ENCODE measurements around the gene DARS2.

Gene DARS2

GRCh38 chr1:173886746-173887611 lies 62.5 kb downstream of the DARS2 start:
- Histone ChIP-seq H3K4me3 (no peak overlapping the region), H3K36me3 (replicated peaks) (peaks cover 8% of the 10 kb centered on the region; the same call in 1 of the 2 replicates), H3K4me1 (peaks cover 4% of the 10 kb centered on the region; the same call in 1 of the 2 replicates), H3K27me3 (ENCODE audit: low read depth) (no peaks in the 10 kb centered on the region), H3K9me3 (no peaks in the 10 kb centered on the region)
- DNase-seq (ENCODE audit: low spot score in 2 of 2) = no peak
- in situ Hi-C loops (cut with MboI; ENCODE audit: low sequenced_read_pairs) = no loop called here

- no peaks in the 10 kb centered on the region for H3K9me3 ChIP-seq
- H3K4me3 ChIP-seq = no peak overlapping the region
- DNase-seq (ENCODE audit: low spot score in 2 of 2) = no peak
- no peaks in the 10 kb centered on the region for H3K27me3 ChIP-seq (ENCODE audit: low read depth)
- H3K36me3 ChIP-seq (replicated peaks) = peaks cover 8% of the 10 kb centered on the region; the same call in 1 of the 2 replicates
- H3K4me1 ChIP-seq = peaks cover 4% of the 10 kb centered on the region; the same call in 1 of the 2 replicates
- in situ Hi-C loops (cut with MboI; ENCODE audit: low sequenced_read_pairs) = no loop called here
Observed at GRCh38 chr1:173887627-173888026, 63.2 kb downstream of the DARS2 start.

DNA sequence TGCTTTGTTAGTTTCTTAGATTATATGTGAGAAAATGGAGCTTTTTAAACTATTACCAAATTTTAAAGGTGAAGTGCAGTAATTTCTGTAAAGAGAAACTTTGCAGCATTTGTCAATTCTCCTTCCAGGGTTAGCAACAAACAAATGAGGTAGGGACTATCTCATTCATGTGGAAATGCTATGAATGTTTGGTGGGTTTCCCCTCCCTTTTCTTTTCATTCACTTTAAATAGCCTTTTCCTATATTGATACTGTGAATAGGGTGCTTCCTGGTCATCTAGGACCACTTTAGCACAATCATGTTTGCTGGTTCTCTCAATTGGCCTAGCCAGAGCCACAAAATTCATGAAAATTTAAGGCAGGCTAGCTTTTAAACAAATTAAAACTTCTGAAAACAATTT lies 64.3 kb downstream of the DARS2 start:
- H3K4me1 ChIP-seq = peaks cover 4% of the 10 kb centered on the region; the same call in 1 of the 2 replicates
- no peaks in the 10 kb centered on the region for H3K9me3 ChIP-seq
- in situ Hi-C loops (cut with MboI; ENCODE audit: low sequenced_read_pairs) = no loop called here
- H3K4me3 ChIP-seq = no peak overlapping the region
- peaks cover 8% of the 10 kb centered on the region; the same call in 1 of the 2 replicates for H3K36me3 ChIP-seq (replicated peaks)
- H3K27me3 ChIP-seq (ENCODE audit: low read depth) = no peaks in the 10 kb centered on the region
- no peak for DNase-seq (ENCODE audit: low spot score in 2 of 2)

GRCh38 chr1:173889885-173890284 lies 65.4 kb downstream of the DARS2 start:
- no peak overlapping the region for H3K4me3 ChIP-seq
- H3K4me1 ChIP-seq = peaks cover 4% of the 10 kb centered on the region; the same call in 1 of the 2 replicates
- H3K36me3 ChIP-seq (replicated peaks) = peaks cover 8% of the 10 kb centered on the region; the same call in 1 of the 2 replicates
- no peaks in the 10 kb centered on the region for H3K9me3 ChIP-seq
- in situ Hi-C loops (cut with MboI; ENCODE audit: low sequenced_read_pairs) = no loop called here
- DNase-seq (ENCODE audit: low spot score in 2 of 2) = no peak
- no peaks in the 10 kb centered on the region for H3K27me3 ChIP-seq (ENCODE audit: low read depth)

DNA sequence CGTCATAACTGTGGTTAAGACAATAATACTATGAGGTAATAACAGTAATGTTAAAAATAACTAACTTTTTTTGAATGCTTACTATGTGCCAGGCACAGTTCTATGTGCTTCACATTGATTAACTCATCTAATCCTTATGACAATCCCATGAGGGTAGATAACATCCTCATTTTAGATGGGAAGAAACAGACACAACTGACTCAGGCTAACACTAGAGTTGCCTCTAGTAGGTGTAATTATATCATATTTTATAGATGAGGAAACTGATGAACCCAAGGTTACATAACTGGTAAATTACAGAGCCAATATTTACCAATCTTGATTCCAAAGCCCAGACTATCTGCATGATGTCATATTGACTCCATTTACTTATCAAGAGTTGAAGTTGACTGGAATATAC lies 69.1 kb downstream of the DARS2 start:
- peaks cover 4% of the 10 kb centered on the region; the same call in 1 of the 2 replicates for H3K4me1 ChIP-seq
- no peak overlapping the region for H3K4me3 ChIP-seq
- DNase-seq (ENCODE audit: low spot score in 2 of 2) = no peak
- H3K36me3 ChIP-seq (replicated peaks) = no peaks in the 10 kb centered on the region
- no peaks in the 10 kb centered on the region for H3K9me3 ChIP-seq
- in situ Hi-C loops (cut with MboI; ENCODE audit: low sequenced_read_pairs) = no loop called here
- no peaks in the 10 kb centered on the region for H3K27me3 ChIP-seq (ENCODE audit: low read depth)

DNA sequence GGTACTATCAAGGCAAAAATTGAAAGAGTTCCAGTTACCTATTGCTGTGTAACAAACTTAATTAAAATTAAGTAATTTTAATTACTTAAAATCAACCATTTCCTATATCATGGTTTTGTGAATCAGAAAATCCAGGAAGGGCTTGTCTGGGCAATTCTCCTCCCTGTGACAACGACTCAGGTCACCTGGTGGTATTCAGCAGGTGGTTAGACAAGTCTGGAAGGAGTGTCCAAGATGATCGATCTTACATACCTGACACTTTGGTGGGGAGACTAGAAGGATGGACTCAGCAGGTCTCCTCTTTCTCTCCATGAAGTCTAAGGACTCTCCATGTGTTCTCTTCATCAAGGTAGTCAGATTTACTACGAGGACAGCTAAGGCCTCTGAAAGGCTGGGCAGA lies 69.7 kb downstream of the DARS2 start:
- no peak for DNase-seq (ENCODE audit: low spot score in 2 of 2)
- Histone ChIP-seq H3K9me3 (no peaks in the 10 kb centered on the region), H3K4me1 (no peaks in the 10 kb centered on the region), H3K4me3 (no peak overlapping the region), H3K36me3 (replicated peaks) (no peaks in the 10 kb centered on the region), H3K27me3 (ENCODE audit: low read depth) (no peaks in the 10 kb centered on the region)
- in situ Hi-C loops (cut with MboI; ENCODE audit: low sequenced_read_pairs) = no loop called here

GRCh38 chr1:173900427-173900826 lies 76.0 kb downstream of the DARS2 start:
- in situ Hi-C loops (cut with MboI; ENCODE audit: low sequenced_read_pairs) = no loop called here

GRCh38 chr1:173900992-173901391 lies 76.5 kb downstream of the DARS2 start:
- DNase-seq (ENCODE audit: low spot score in 2 of 2) = no peak
- in situ Hi-C loops (cut with MboI; ENCODE audit: low sequenced_read_pairs) = no loop called here
- H3K36me3 ChIP-seq (replicated peaks) = no peaks in the 10 kb centered on the region
- H3K4me3 ChIP-seq = no peak overlapping the region
- H3K4me1 ChIP-seq = no peaks in the 10 kb centered on the region
- no peaks in the 10 kb centered on the region for H3K9me3 ChIP-seq
- no peaks in the 10 kb centered on the region for H3K27me3 ChIP-seq (ENCODE audit: low read depth)

More at GRCh38 chr1:173900427-173900826, 76.0 kb downstream of the DARS2 start:
- Histone ChIP-seq H3K36me3 (replicated peaks) (no peaks in the 10 kb centered on the region), H3K4me3 (no peak overlapping the region), H3K9me3 (no peaks in the 10 kb centered on the region), H3K27me3 (ENCODE audit: low read depth) (no peaks in the 10 kb centered on the region), H3K4me1 (no peaks in the 10 kb centered on the region)
- DNase-seq (ENCODE audit: low spot score in 2 of 2) = no peak

GRCh38 chr1:173903827-173904531 lies 79.5 kb downstream of the DARS2 start:
- H3K9me3 ChIP-seq = no peaks in the 10 kb centered on the region
- no peak for DNase-seq (ENCODE audit: low spot score in 2 of 2)
- H3K4me1 ChIP-seq = no peaks in the 10 kb centered on the region
- H3K36me3 ChIP-seq (replicated peaks) = no peaks in the 10 kb centered on the region
- H3K27me3 ChIP-seq (ENCODE audit: low read depth) = no peaks in the 10 kb centered on the region
- in situ Hi-C loops (cut with MboI; ENCODE audit: low sequenced_read_pairs) = no loop called here
- H3K4me3 ChIP-seq = no peak overlapping the region

Measured in HAP-1 (cell line).